Measurements from ENCODE around the gene GNG8.

Gene GNG8

GRCh38 chr19:46625731-46626130 lies 10.3 kb downstream of the GNG8 start:
- Histone ChIP-seq H3K27me3 (ENCODE audit: control insufficient read depth, insufficient read depth, low read length) (no peaks in the 10 kb centered on the region), H3K27ac (ENCODE audit: low read depth, low read length) (no peak overlapping the region), H3K9me3 (ENCODE audit: control insufficient read depth, insufficient read depth, low read length) (no peaks in the 10 kb centered on the region), H3K4me1 (ENCODE audit: control insufficient read depth, insufficient read depth, low read length) (peaks cover 1% of the 10 kb centered on the region), H3K36me3 (ENCODE audit: control insufficient read depth, insufficient read depth, low read length) (no peaks in the 10 kb centered on the region), H3K4me3 (ENCODE audit: low read depth, low read length) (no peak overlapping the region), H3K9ac (ENCODE audit: low read depth, low read length) (no peak overlapping the region)

- Histone ChIP-seq H3K36me3 (ENCODE audit: control insufficient read depth, insufficient read depth, low read length) (no peaks in the 10 kb centered on the region), H3K4me3 (ENCODE audit: low read depth, low read length) (no peak within 1 kb of the TSS), H3K27ac (ENCODE audit: low read depth, low read length) (no peak within 1 kb of the TSS), H3K9ac (ENCODE audit: low read depth, low read length) (no peak within 1 kb of the TSS), H3K4me1 (ENCODE audit: control insufficient read depth, insufficient read depth, low read length) (no peaks in the 10 kb centered on the region), H3K9me3 (ENCODE audit: control insufficient read depth, insufficient read depth, low read length) (no peaks in the 10 kb centered on the region), H3K27me3 (ENCODE audit: control insufficient read depth, insufficient read depth, low read length) (no peaks in the 10 kb centered on the region)
Observed at GRCh38 chr19:46624958-46625661, 10.9 kb downstream of the GNG8 start, which contains the start of gene PTGIR. Gene PTGIR (minus strand): TSS chr19:46625089. CDS start chr19:46624225, 864 bp downstream.

GRCh38 chr19:46623915-46624502 lies 12.0 kb downstream of the GNG8 start:
- Histone ChIP-seq H3K27ac (ENCODE audit: low read depth, low read length) (no peak overlapping the region), H3K4me1 (ENCODE audit: control insufficient read depth, insufficient read depth, low read length) (no peaks in the 10 kb centered on the region), H3K9me3 (ENCODE audit: control insufficient read depth, insufficient read depth, low read length) (no peaks in the 10 kb centered on the region), H3K36me3 (ENCODE audit: control insufficient read depth, insufficient read depth, low read length) (no peaks in the 10 kb centered on the region), H3K27me3 (ENCODE audit: control insufficient read depth, insufficient read depth, low read length) (no peaks in the 10 kb centered on the region), H3K4me3 (ENCODE audit: low read depth, low read length) (no peak overlapping the region), H3K9ac (ENCODE audit: low read depth, low read length) (no peak overlapping the region)

- no peaks in the 10 kb centered on the region for H3K4me1 ChIP-seq (ENCODE audit: control insufficient read depth, insufficient read depth, low read length)
- no peak overlapping the region for H3K27ac ChIP-seq (ENCODE audit: low read depth, low read length)
- H3K9me3 ChIP-seq (ENCODE audit: control insufficient read depth, insufficient read depth, low read length), result no peaks in the 10 kb centered on the region
- no peak overlapping the region for H3K9ac ChIP-seq (ENCODE audit: low read depth, low read length)
- H3K4me3 ChIP-seq (ENCODE audit: low read depth, low read length), result no peak overlapping the region
- H3K27me3 ChIP-seq (ENCODE audit: control insufficient read depth, insufficient read depth, low read length), result no peaks in the 10 kb centered on the region
- no peaks in the 10 kb centered on the region for H3K36me3 ChIP-seq (ENCODE audit: control insufficient read depth, insufficient read depth, low read length)
Observed at GRCh38 chr19:46622118-46622446, 13.9 kb downstream of the GNG8 start.

GRCh38 chr19:46621191-46622117 lies 14.5 kb downstream of the GNG8 start:
- Histone ChIP-seq H3K27me3 (ENCODE audit: control insufficient read depth, insufficient read depth, low read length) (no peaks in the 10 kb centered on the region), H3K9ac (ENCODE audit: low read depth, low read length) (no peak overlapping the region), H3K4me3 (ENCODE audit: low read depth, low read length) (no peak overlapping the region), H3K9me3 (ENCODE audit: control insufficient read depth, insufficient read depth, low read length) (no peaks in the 10 kb centered on the region), H3K27ac (ENCODE audit: low read depth, low read length) (no peak overlapping the region), H3K4me1 (ENCODE audit: control insufficient read depth, insufficient read depth, low read length) (no peaks in the 10 kb centered on the region), H3K36me3 (ENCODE audit: control insufficient read depth, insufficient read depth, low read length) (no peaks in the 10 kb centered on the region)

- H3K9me3 ChIP-seq (ENCODE audit: control insufficient read depth, insufficient read depth, low read length), result no peaks in the 10 kb centered on the region
- no peak overlapping the region for H3K4me3 ChIP-seq (ENCODE audit: low read depth, low read length)
- no peaks in the 10 kb centered on the region for H3K36me3 ChIP-seq (ENCODE audit: control insufficient read depth, insufficient read depth, low read length)
- H3K27me3 ChIP-seq (ENCODE audit: control insufficient read depth, insufficient read depth, low read length), result no peaks in the 10 kb centered on the region
- H3K9ac ChIP-seq (ENCODE audit: low read depth, low read length), result no peak overlapping the region
- H3K27ac ChIP-seq (ENCODE audit: low read depth, low read length), result no peak overlapping the region
- no peaks in the 10 kb centered on the region for H3K4me1 ChIP-seq (ENCODE audit: control insufficient read depth, insufficient read depth, low read length)
Observed at GRCh38 chr19:46620716-46621115, 15.3 kb downstream of the GNG8 start.

GRCh38 chr19:46620267-46620666 lies 15.7 kb downstream of the GNG8 start:
- Histone ChIP-seq H3K4me3 (ENCODE audit: low read depth, low read length) (no peak overlapping the region), H3K36me3 (ENCODE audit: control insufficient read depth, insufficient read depth, low read length) (no peaks in the 10 kb centered on the region), H3K27me3 (ENCODE audit: control insufficient read depth, insufficient read depth, low read length) (no peaks in the 10 kb centered on the region), H3K27ac (ENCODE audit: low read depth, low read length) (no peak overlapping the region), H3K9me3 (ENCODE audit: control insufficient read depth, insufficient read depth, low read length) (no peaks in the 10 kb centered on the region), H3K9ac (ENCODE audit: low read depth, low read length) (no peak overlapping the region), H3K4me1 (ENCODE audit: control insufficient read depth, insufficient read depth, low read length) (no peaks in the 10 kb centered on the region)

- H3K36me3 ChIP-seq (ENCODE audit: control insufficient read depth, insufficient read depth, low read length), result no peaks in the 10 kb centered on the region
- no peak overlapping the region for H3K27ac ChIP-seq (ENCODE audit: low read depth, low read length)
- H3K27me3 ChIP-seq (ENCODE audit: control insufficient read depth, insufficient read depth, low read length), result no peaks in the 10 kb centered on the region
- no peak overlapping the region for H3K9ac ChIP-seq (ENCODE audit: low read depth, low read length)
- H3K4me1 ChIP-seq (ENCODE audit: control insufficient read depth, insufficient read depth, low read length), result no peaks in the 10 kb centered on the region
- H3K9me3 ChIP-seq (ENCODE audit: control insufficient read depth, insufficient read depth, low read length), result no peaks in the 10 kb centered on the region
- H3K4me3 ChIP-seq (ENCODE audit: low read depth, low read length), result no peak overlapping the region
Observed at GRCh38 chr19:46618670-46619231, 17.3 kb downstream of the GNG8 start.

- no peaks in the 10 kb centered on the region for H3K27me3 ChIP-seq (ENCODE audit: control insufficient read depth, insufficient read depth, low read length)
- no peak overlapping the region for H3K27ac ChIP-seq (ENCODE audit: low read depth, low read length)
- H3K9ac ChIP-seq (ENCODE audit: low read depth, low read length), result no peak overlapping the region
- no peaks in the 10 kb centered on the region for H3K9me3 ChIP-seq (ENCODE audit: control insufficient read depth, insufficient read depth, low read length)
- H3K4me3 ChIP-seq (ENCODE audit: low read depth, low read length), result no peak overlapping the region
- no peaks in the 10 kb centered on the region for H3K36me3 ChIP-seq (ENCODE audit: control insufficient read depth, insufficient read depth, low read length)
- no peaks in the 10 kb centered on the region for H3K4me1 ChIP-seq (ENCODE audit: control insufficient read depth, insufficient read depth, low read length)
Observed at GRCh38 chr19:46617601-46618000, 18.4 kb downstream of the GNG8 start.

GRCh38 chr19:46616631-46617322 lies 19.2 kb downstream of the GNG8 start:
- Histone ChIP-seq H3K4me1 (ENCODE audit: control insufficient read depth, insufficient read depth, low read length) (no peaks in the 10 kb centered on the region), H3K9ac (ENCODE audit: low read depth, low read length) (no peak overlapping the region), H3K36me3 (ENCODE audit: control insufficient read depth, insufficient read depth, low read length) (no peaks in the 10 kb centered on the region), H3K27ac (ENCODE audit: low read depth, low read length) (no peak overlapping the region), H3K9me3 (ENCODE audit: control insufficient read depth, insufficient read depth, low read length) (no peaks in the 10 kb centered on the region), H3K4me3 (ENCODE audit: low read depth, low read length) (no peak overlapping the region), H3K27me3 (ENCODE audit: control insufficient read depth, insufficient read depth, low read length) (no peaks in the 10 kb centered on the region)
